ENCODE data around the gene SMIM13.

GRCh38 chr6:11113038-11113437 is 19.4 kb downstream of the SMIM13 start:
- TF ChIP-seq TAF1 (IDR thresholded peaks at IDR 0.05; ENCODE audit: borderline replicate concordance, insufficient read depth, low read length) (no peak), SIN3A (IDR thresholded peaks at IDR 0.05; ENCODE audit: borderline replicate concordance, insufficient read depth, low read length) (no peak), POLR2AphosphoS5 (IDR thresholded peaks at IDR 0.05; ENCODE audit: low read depth, low read length) (no peak), REST (IDR thresholded peaks at IDR 0.05; ENCODE audit: insufficient read depth in 1 of 2, low read depth in 2 of 2, low read length in 2 of 2) (no peak), FOXP2 (optimal IDR thresholded peaks at IDR 0.05; ENCODE audit: borderline replicate concordance, extremely low read depth, extremely low read length, insufficient read depth) (no peak)
